AG09319 (cell line): Measurements from ENCODE around the gene ADGRF4.

Source experiments
- DNase-seq: peaks from one replicate; pipeline ENCODE4 v3.0.0-alpha.2; 2010; ENCODE audit warnings: low read depth; ENCODE audit errors: extremely low read depth
- TF ChIP-seq, protein P1 (sequence below): IDR thresholded peaks from 2 replicates; pipeline ENCODE4 v1.5.1; 2011; ENCODE audit warnings: low read depth, mild to moderate bottlenecking, inconsistent platforms, low read length, moderate library complexity

ADGRF4 gene

DNA sequence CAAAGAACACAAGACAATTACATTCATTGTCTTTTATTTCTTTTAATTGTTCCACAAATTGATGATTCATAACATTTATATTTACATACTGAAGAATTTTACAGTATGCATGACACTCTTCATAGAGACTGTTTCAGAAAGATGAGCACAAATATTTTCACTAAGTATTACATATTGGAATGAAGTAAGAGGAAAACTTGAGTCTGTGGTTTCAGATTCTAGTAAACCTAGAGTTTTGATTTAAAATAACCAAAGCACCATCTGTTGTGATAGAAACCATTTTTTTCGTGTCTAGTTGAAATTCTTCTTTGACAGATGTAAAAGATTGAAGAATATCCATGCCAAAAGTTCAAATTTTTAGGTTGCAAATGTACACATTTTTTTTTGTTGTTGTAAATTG lies 51.4 kb downstream of the ADGRF4 start:
- TF ChIP-seq, protein P1, sequence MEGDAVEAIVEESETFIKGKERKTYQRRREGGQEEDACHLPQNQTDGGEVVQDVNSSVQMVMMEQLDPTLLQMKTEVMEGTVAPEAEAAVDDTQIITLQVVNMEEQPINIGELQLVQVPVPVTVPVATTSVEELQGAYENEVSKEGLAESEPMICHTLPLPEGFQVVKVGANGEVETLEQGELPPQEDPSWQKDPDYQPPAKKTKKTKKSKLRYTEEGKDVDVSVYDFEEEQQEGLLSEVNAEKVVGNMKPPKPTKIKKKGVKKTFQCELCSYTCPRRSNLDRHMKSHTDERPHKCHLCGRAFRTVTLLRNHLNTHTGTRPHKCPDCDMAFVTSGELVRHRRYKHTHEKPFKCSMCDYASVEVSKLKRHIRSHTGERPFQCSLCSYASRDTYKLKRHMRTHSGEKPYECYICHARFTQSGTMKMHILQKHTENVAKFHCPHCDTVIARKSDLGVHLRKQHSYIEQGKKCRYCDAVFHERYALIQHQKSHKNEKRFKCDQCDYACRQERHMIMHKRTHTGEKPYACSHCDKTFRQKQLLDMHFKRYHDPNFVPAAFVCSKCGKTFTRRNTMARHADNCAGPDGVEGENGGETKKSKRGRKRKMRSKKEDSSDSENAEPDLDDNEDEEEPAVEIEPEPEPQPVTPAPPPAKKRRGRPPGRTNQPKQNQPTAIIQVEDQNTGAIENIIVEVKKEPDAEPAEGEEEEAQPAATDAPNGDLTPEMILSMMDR = no peak
- no peak for DNase-seq

DNA sequence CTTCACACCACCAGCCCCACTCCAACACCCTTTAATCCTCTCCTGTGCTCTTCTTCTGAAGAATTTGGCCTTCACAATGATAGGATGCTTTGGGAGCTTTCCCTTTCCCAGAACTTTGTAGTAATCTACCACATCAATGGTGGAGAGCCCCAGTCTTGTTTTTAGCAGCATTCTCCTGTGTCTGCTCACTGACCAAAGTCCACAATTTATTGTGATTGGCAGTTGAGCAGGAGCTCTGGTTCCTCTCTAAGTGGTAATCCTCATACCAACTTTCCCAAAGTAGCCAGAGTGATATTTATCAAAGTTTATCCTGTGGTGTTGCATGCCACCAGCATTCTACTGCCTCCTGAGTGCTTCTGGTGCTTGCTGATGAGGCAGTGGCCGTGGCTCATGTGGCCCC lies 54.4 kb downstream of the ADGRF4 start:
- DNase-seq = no peak
- TF ChIP-seq, protein P1 = no peak

DNA sequence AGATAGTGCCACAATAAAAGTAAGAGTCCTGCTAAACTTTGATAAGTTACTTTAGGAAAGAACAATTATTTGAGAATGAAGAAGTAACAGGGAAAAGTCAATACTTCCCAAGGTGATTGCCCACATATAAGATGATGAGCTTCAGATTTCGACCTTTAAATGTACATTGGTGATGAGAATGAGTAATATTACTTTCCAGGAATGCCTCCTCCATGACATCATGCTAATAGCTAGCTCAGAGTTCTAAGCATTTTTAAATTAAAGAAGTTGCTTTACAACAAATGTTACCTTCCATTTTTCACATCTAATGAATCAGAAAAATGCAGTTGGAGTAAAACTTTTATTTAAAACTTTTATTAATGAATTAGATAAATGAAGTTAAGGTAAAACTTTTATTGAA lies 61.0 kb downstream of the ADGRF4 start:
- no peak for DNase-seq

DNA sequence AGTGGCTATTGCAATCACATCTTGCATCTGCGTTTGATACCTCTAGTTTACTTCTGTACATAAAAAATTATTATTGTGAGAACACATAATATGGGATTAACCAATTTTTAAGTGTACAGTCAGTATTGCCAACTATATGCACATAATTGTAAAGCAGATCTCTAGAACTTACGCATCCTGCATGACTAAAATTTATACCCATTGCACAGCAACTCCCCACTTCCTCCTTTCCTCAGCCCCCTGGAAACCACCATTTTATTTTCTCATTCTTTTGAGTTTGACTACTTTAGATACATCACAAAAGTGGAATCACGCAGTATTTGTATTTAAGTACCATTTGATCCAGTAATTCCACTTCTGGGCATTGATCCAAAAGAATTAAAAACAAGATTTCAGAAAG lies 64.1 kb downstream of the ADGRF4 start:
- DNase-seq = no peak
- TF ChIP-seq, protein P1 = no peak

More for the DNA sequence above, 61.0 kb downstream of the ADGRF4 start:
- TF ChIP-seq, protein P1 = no peak

DNA sequence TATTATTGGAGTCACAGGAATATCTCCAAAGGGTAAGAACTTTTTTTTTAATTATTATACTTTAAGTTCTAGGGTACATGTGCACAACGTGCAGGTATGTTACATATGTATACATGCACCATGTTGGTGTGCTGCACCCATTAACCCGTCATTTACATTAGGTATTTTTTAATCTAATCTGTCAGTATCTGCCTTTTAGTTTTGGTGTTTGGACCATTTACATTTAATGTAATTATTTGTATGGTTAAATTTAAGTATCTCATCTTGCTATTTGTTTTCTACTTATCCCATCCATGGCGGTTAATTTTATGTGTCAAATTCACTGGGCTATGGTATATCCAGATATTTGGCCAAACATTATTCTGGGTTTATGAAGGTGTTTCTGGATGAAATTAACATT lies 68.1 kb downstream of the ADGRF4 start:
- TF ChIP-seq, protein P1 = no peak
- DNase-seq = no peak

DNA sequence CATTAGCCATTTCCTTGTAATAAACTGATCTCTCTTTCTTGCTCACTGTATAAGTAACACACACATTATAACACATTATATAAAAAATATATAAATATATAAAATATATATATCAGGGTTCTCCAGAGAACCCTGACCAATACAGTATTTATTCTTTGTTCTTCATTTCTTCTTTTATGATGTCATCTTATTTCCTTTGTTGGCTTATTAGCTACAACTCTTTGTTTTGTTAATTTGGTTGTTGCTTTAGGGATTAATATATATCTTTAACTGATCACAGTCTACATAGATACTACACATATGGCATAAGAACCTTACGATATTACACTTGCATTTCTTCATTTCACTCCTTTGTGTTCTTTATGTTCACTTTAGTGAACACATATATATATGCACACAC lies 68.7 kb downstream of the ADGRF4 start:
- no peak for DNase-seq
- TF ChIP-seq, protein P1 = no peak

DNA sequence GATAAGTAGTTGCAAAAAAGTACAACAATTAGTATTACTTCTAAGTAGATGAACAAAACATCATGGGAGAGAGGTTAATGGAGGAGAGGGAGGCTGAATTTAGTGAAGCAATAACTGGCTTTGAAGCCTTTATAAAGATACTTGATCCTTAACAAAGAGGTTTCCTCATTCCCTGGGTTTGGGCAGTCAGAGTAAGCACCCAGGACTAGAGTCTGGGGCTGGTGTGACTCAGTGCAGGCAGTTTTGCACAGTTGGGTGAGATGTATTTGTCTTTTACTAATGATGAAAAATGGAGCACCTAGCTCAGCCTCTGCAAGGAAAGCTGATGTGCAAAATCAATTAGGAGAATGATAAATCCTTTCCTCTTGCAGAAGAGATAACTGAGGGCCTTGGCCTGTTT lies 71.6 kb downstream of the ADGRF4 start:
- TF ChIP-seq, protein P1 = no peak
- DNase-seq = no peak
